Measurements from ENCODE around the gene LRSAM1. TPM values are rescaled to one million over a fixed set of nuclear protein-coding genes. Genes with fewer than 3 reads are reported as not detected.

Gene LRSAM1
- total and polyA plus RNA-seq, 9 donors: 9.0 to 28.5 (median 17.4) TPM

DNA sequence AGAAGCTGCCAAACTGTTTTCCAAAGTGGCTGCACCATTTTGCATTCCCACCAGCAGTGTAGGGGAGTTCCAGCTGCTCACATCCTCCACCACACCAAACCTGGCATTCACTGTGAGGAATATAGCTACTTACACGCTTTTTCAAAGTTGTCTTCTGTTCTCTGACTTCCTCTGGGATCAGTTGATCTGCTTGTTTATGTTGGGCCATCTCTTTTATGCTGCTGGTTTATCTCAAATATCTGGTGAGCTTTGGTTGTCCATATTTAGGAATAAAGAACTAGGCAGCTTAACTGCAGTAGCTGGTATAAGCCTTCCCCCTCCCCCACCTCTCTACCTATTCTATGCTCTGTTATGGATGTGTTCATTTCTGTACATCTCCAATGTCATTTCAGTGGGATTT, 35.7 kb upstream of the LRSAM1 start:
- peaks cover 4% of the 10 kb centered on the region for H3K4me1 ChIP-seq (ENCODE audit: insufficient read depth)

DNA sequence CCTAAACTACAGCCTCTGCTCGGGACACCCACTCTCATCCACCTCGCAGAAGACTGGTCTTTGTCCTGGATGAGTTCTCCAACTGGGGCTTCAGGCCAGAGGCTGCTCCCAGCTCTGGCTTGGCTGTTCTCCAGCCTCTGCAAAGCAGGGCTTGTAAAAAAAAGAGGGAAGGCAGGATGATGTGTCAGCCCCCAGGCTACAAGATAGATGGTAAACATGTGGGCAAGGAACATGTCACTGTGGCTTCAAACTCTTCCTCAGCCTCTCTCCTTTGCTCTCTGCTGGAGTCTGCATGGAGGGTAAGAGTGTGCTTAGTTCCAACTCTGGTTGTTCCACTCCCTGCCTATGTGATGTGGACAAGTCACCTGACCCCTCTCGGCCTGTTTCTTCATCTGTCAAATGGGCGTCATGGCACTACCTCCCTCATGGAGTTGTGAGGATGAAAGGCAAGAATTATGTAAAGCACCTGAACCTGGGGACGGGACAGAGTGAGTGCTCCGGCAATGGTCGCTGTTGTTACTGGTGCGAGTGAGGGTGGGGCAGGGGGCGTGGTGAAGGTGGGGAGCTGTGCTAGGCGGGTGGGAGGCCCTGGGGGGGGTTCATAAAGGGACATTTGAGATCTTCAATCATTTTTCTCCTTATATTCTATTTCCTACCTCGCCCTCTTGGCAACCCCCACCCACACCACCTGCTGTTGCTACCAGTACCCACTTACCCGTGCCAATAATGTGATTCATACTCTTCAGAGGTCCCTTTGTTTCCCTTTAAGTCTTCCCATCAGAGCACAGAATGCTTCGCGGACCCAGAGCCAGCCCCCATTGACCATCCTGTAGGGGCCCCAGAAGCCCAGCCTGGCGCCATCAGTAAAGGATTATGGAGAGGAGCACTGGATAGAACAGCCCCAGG, 33.9 kb upstream of the LRSAM1 start:
- WGBS, 3 donors: 66 to 76% (median 74%) methylated on average over 15 of the region's 15 CpGs
- DNase-seq: no peak
- intact Hi-C loops (cut with DNase I): no loop called here
- no peak overlapping the region for H3K4me3 ChIP-seq
- TF ChIP-seq EP300 (IDR thresholded peaks at IDR 0.05) (no peak), POLR2A (IDR thresholded peaks at IDR 0.05) (no peak)
- TF ChIP-seq, protein P1, sequence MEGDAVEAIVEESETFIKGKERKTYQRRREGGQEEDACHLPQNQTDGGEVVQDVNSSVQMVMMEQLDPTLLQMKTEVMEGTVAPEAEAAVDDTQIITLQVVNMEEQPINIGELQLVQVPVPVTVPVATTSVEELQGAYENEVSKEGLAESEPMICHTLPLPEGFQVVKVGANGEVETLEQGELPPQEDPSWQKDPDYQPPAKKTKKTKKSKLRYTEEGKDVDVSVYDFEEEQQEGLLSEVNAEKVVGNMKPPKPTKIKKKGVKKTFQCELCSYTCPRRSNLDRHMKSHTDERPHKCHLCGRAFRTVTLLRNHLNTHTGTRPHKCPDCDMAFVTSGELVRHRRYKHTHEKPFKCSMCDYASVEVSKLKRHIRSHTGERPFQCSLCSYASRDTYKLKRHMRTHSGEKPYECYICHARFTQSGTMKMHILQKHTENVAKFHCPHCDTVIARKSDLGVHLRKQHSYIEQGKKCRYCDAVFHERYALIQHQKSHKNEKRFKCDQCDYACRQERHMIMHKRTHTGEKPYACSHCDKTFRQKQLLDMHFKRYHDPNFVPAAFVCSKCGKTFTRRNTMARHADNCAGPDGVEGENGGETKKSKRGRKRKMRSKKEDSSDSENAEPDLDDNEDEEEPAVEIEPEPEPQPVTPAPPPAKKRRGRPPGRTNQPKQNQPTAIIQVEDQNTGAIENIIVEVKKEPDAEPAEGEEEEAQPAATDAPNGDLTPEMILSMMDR (IDR thresholded peaks at IDR 0.05): no peak
- no peaks in the 10 kb centered on the region for H3K9me3 ChIP-seq
- no peaks in the 10 kb centered on the region for H3K27me3 ChIP-seq
- H3K4me1 ChIP-seq (ENCODE audit: insufficient read depth): peaks cover 4% of the 10 kb centered on the region
- no peaks in the 10 kb centered on the region for H3K36me3 ChIP-seq
- H3K27ac ChIP-seq: no peak overlapping the region

More for the DNA sequence above, 35.7 kb upstream of the LRSAM1 start:
- DNase-seq: no peak
- H3K9me3 ChIP-seq: no peaks in the 10 kb centered on the region
- intact Hi-C loops (cut with DNase I): no loop called here
- H3K27me3 ChIP-seq: no peaks in the 10 kb centered on the region
- no peak for TF ChIP-seq POLR2A (IDR thresholded peaks at IDR 0.05)
- no peak for TF ChIP-seq EP300 (IDR thresholded peaks at IDR 0.05)
- TF ChIP-seq, protein P1 (IDR thresholded peaks at IDR 0.05): no peak
- no peak overlapping the region for H3K27ac ChIP-seq
- H3K4me3 ChIP-seq: no peak overlapping the region
- WGBS, 3 donors: 80 to 91% (median 85%) methylated on average over 1 of the region's 1 CpG
- H3K36me3 ChIP-seq: no peaks in the 10 kb centered on the region

DNA sequence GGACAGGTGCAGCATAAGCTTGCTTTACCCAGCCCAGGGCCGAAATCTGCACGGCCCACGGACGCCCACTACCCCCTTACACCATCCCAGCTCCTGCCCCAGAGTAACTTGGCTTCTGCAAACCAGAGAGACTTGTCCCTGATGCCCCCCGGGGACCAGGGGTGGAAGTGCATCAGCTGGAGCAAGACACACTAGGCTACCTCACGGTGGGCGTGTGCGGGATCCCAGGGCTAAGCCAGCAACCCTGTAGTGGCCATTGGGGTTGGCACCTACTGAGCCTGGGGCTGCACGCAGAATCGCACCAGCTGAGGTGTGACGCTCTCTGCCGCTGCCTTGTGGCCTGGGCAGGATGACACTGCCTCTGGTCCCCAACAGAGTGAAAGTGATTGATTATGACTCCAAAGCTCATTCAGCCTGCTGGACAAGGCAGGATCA, 33.3 kb upstream of the LRSAM1 start:
- no peak overlapping the region for H3K4me3 ChIP-seq
- WGBS, 3 donors: 66 to 75% (median 71%) methylated on average over 11 to 12 of the region's 12 CpGs

DNA sequence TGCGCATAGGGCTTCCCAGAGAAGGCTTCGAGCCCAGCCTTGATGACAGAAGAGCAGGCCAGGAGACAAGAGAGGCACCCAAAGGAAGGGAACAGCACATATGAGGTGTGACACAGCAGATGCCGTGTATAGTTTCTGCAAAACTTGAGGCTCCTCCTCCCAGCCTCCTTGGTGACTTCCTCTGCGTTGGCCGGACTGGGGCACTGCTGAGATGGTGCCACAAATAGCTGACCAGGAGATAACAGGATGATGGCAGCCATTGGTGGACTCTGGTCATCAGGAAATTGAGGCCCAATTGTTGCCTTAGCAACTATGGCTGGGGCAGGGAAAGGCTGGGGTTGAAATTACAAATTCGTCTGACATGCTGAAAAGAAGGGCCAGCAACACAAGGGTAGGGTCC, 32.0 kb upstream of the LRSAM1 start:
- Histone ChIP-seq H3K27me3 (no peaks in the 10 kb centered on the region), H3K9me3 (no peaks in the 10 kb centered on the region), H3K4me1 (ENCODE audit: insufficient read depth) (peaks cover 6% of the 10 kb centered on the region), H3K27ac (no peak overlapping the region), H3K4me3 (no peak overlapping the region), H3K36me3 (no peaks in the 10 kb centered on the region)
- TF ChIP-seq, protein P1 (IDR thresholded peaks at IDR 0.05): no peak
- DNase-seq: no peak
- WGBS, 3 donors: 82 to 83% (median 82%) methylated on average over 6 of the region's 6 CpGs
- intact Hi-C loops (cut with DNase I): no loop called here

More for the DNA sequence above, 33.3 kb upstream of the LRSAM1 start:
- intact Hi-C loops (cut with DNase I): no loop called here
- Histone ChIP-seq H3K27me3 (no peaks in the 10 kb centered on the region), H3K36me3 (no peaks in the 10 kb centered on the region), H3K9me3 (no peaks in the 10 kb centered on the region), H3K4me1 (ENCODE audit: insufficient read depth) (peaks cover 5% of the 10 kb centered on the region), H3K27ac (no peak overlapping the region)
- DNase-seq: no peak
- TF ChIP-seq, protein P1 (IDR thresholded peaks at IDR 0.05): no peak
- TF ChIP-seq POLR2A (IDR thresholded peaks at IDR 0.05) (no peak), EP300 (IDR thresholded peaks at IDR 0.05) (no peak)
